SW 1271 (cell line): Measurements from ENCODE around the gene TGFB2.

Experiments
- DNase-seq, 2 experiments: peaks; one replicate each; lab custom pipeline; 2025; lab: John Stamatoyannopoulos, UW

TGFB2 gene

DNA sequence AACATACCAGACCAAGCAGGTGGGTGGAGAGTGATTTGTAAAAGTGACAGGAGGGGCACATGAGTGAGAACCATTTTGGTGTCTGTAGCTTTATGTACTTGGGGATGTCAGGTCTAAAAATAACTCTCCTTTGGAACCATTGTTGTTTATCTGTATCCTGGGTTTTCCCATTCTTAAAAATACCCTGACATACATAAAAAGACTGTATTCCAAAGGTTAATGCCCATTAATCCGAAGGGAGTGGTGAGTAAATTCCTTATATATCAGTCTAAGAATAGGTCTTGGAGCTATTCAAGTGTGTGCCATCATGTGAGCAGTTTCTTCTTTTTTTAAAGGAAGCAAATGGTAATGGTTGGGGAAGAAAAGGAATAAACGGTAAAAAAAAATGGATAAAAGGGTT, 117.5 kb downstream of the TGFB2 start:
- DNase-seq: no peak

DNA sequence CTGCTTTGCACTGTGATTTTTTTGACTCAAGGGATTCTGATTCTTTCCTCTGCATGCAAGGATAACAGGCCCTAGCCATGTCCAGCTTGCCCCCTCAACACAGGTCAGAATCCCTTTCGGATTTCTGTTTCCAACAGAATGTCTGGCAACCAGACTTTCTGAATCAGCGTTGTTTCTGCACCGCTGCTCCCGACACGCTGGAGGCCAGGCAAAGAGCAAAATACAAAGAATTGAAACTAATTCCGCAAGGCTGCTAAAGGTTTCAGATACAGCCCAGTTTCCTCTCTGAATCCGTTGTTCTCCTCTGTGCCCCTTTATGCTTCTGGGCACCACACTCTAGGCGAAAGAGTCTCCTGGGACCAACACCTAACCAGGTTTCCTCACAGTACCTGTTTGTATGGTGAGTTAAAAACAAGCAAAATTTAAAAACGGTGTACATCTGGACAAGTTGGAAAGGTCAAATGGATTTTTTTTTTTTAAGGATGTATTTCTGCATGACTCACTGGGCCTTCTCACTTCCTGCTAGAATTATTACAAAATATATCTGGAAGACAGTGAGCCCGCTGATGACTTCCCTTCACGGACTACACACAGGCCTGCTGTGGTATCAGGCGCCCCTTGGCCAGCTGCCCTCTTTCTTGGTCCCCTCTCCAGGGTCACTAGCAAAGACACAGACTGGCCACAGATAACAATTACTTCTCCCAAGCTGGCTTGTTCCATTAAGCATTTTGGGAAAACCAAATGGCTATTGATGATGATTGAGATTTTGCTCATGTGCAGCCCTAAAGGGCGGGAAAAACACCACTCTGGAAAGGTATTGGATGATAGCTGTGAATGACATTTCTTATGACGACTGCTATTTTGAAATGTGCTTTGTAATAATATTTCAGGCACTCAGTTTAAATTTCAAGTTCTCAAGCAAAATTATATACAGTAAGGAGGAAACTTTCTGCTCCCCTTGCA, 118.3 kb downstream of the TGFB2 start:
- DNase-seq: peak in 1 of 2 experiments; percentile 58

DNA sequence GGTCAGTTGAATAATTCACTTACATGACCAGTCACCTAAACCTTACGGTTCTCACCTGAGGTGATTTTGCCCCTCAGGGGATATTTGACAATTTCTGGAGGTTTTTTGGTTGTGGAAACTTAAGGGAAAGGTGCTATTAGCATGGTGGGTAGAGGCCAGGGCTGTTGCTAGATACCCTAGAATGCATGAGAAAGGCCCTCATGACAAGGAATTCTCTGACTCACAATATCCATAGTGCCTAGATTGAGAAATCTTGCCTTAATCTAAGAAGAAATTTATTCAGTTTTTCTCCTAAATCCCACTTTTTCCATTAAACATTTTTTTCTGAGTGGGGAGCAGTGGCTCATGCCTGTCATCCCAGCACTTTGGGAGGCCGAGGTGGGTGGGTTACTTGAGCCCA, 119.7 kb downstream of the TGFB2 start:
- DNase-seq: no peak

DNA sequence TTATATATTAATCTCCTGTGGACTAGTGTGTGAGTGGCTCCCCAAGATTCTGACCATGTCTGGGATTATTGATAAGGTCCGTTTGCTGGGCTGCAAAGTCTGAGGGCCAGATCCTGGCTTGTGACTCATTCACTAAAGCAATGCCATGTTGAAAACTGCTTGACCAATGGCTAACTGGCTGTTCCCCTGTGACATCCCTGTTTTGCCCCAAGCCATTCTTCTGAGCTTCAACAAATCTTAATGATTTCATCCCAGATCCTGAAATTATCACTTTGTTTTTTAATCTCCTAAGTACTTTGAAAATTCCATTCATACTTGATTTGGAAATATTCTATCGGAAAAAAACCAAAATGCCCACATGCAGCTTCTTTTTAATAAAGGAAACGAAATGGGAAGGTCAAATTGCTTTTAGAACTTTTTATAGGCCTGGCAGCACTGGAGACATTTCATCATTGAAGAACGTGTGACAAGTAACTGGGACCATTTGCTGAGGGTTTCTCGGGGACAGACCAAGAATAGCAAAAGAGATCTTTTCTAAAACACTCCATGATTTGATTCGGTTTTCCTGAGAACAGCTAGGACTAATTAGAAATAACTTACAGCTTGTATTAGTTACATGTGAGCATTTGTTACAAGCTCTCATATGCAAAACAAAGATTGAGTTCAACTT, 121.3 kb downstream of the TGFB2 start:
- no peak for DNase-seq

DNA sequence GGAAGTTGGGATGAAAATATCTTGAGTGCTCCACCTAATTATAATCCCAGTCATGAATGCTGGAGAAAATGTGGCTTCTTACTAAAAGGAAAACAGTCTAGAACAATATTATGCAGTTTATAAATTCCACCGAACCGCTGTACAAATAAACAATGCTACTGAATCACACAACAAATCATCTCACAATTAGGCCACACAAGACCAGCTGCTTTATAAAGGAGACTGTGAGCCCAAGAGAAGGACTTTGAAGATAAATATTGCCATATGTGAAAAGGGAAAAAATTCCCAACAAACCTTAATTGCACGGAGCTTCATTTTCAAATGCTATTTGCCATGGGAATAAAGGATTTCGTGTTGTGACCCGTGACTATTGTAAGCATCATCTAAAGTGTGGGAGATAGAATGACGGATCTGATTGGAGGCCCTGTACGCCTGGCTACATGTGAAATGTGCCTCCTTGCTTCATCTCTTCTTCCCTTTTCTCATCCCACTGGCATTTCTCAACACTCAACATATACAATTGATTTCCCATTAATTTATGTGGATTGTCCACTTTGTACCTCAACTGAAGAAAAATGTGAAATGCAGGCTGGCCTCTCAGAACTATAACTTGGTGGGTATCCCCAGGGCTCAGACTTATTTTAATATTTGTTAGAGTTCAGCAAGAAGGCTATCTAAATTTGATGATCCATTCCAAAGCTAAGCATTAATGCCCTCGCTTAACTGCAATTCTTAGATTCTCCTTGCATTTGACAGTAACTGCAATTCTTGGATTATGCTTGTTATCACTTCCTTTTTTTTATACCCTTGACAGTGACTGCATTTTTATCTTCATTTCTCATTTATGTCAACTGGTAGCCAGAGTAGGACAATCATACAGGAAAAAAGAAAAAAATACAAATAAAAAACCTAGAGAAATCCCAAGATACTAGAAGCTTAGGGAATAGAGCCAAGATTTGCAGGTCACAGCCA, 122.3 kb downstream of the TGFB2 start:
- DNase-seq: no peak

DNA sequence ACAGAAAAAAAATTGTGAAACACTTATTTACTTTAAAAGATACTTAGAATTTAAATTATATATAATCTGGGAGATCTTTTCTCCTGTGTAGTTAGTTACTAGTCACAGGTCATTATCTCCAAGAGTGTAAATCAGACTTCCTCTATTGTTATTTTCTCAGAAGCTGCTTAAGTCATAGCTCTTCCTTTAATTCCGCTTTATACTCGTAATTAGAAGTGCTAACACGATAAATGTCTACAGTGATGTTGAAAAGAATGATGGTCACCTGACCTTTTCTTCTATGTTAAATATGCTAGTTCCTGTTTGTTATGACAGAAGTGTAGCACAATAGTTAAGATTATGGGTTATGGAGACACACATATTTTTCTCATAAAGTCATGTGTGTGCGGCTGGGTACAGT, 123.6 kb downstream of the TGFB2 start:
- DNase-seq: no peak

DNA sequence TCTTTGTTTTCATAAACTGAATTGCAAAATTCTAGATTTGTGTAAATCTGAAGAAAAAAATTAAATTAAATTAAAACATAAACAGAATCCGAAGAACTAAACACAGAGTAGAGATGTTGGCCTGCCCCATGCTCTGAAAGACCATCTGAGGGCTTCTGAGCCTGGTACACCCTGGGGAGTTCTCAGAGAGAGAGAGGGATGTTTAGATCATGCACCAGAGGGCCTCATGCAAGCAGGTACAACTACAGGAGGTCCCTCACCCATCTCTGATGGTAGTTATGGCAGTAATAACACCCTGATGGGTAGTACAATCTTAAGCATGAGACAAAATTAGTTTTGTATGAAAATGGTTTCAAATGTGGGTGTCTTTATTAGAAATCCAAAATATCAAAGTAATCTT, 127.7 kb downstream of the TGFB2 start:
- no peak for DNase-seq

DNA sequence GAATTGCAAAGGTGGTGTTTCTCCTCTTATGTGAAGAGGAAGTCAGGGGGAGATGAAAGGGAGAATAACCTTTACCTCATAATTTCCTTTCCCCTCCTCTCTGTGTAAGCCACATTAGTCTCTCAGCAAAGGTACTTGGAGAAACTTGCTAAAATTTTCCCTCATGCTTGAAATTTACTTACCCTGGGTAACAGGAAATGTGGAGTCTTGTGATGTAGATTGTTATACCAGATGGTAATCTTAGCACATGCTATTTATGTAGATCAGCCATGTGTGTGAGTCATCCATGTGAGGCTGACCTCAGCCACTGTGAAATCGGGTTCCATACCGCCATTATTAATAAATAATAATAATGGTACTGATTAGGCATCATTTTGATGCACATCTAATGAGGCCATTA, 128.4 kb downstream of the TGFB2 start:
- DNase-seq: no peak

DNA sequence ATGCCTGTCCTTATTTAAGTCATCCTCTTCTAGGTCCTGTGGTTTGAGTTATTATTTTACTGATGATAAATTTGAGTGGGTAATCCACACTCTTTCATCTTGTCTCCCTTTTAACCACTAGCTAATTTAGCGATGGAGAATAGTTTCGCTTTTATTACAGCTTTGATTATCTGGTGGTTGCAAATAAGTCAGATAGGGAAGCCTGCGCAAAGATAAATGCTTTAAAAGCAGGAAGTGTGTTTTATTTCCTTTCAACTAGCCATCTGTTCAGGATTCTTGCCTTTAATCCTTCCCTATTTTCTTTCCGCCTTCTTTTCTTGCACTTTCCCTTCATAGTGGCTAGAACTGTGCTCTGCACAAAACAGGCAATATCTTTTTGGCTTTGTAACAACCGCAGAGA, 129.0 kb downstream of the TGFB2 start:
- DNase-seq: no peak

DNA sequence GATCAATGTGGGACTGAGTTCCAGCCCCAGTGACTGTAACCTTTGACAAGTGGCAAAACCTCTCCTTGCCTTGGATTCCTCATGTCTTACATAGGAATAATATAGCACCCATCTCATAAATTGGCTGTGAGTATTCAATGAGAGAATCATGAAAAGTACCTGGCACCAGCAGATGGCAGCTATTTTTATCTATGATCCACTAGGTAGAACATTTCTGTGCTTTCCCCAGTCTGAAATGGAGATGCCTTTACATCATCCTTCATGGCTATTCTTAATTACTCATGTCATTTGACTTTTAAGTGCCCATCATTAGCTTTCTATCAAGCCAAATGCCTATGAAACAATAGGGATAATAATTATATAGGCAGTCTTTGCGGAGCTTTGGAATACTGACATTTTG, 130.1 kb downstream of the TGFB2 start:
- peak in 1 of 2 experiments; percentile 9 for DNase-seq

DNA sequence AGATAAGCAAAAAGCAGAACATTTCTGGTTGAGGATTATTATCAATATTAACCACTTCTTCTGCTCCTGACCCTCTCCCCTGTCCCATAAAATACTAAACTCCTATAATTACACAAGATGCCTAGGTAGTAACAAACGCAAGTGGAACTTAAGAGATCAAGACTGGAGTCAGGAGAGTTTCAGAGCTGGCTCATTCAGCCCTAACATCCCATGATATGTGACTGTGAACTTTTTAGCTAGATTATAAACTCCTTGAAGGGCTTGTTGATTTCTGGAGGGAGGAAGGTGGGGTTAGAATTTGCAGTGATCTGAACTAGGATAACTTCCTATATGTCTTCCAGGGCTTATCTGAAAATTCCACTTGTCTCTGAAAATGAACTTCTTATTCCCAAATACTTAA, 130.6 kb downstream of the TGFB2 start:
- no peak for DNase-seq

DNA sequence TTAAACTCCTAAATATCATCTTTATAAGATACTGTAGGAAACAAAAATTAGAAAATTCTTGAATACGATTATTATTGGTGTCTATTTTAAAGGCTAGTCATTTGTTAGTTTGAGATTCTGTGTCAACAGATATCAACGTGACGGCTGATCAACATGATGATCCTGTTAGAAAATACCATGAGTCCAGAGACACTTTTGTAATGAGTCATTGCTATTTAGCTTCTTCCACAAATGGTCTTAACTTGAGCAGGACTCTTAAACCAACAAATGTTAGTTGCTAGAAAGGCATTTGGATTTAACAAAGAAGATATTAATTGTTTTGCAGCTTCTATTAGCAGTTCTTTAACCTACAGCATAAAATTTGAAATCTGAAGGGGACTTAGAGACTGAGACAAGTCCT, 131.2 kb downstream of the TGFB2 start:
- DNase-seq: peak; percentile 18 to 56

DNA sequence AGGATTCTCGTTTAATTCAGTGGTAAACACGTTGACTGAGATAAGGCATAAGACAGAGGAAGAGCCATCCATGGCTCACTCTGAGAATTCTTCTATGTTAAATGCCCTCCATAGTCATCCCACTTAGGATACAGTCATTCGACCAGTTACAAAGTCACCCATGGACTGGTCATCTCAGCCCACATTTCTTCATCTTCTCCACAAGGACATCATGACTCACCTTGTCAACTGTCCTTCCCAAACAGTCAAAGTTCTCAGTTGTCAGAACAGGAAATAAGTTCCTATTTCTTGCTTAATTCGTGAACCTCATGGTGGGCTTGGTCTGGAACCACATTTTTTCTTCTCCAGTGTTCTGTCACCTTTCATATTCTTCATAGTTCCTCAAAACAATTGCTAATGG, 133.2 kb downstream of the TGFB2 start:
- no peak for DNase-seq

DNA sequence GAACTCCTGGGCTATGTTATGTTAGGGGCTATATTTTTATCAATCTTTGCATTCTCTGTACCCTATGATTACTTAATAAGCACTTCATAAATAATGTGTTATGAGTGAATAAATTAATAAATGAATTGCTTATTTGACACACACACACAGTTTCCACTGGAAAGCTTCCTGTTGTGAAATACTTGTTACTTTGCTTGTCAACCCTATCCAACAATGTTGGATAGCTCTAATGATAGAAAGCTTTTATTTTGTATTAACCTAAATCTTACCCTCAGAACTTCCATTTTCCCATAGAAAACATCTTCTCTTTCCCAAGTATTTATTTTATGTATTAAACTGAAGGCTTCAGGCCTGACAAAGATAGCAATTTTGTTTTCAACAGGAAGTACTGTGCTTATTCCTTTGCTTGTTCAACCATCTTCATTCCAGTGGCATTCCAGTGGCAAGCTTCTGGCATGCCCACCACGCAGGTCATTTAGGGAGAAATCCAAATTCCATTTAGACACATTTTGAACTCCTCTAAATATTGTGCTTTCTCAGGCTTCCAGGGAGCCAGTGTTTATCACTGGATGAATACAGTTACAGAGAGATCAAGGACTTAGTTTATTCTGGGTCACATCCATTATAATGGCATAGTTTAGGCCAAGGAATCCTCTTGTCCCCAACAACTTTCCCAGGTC, 134.4 kb downstream of the TGFB2 start:
- DNase-seq: peak in 1 of 2 experiments; percentile 21

DNA sequence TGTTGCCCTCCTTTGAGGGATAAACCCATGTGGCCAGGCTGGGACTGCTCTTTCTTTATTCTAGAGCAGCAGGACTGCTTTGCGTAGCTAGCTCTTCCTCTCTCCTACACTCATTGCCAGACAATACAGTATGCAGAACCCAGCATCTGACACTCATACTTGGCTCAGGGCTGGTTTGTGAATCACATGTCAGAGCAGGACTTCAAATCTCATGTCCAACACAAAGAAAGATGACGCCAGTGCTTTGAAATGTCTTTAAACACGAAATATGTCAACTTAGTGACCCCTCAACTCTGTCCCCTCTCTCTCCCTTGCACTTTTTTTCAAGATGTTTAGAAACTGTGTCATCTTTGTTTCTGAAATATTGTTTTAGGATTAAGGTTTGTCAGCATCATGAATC, 135.0 kb downstream of the TGFB2 start:
- DNase-seq: no peak

DNA sequence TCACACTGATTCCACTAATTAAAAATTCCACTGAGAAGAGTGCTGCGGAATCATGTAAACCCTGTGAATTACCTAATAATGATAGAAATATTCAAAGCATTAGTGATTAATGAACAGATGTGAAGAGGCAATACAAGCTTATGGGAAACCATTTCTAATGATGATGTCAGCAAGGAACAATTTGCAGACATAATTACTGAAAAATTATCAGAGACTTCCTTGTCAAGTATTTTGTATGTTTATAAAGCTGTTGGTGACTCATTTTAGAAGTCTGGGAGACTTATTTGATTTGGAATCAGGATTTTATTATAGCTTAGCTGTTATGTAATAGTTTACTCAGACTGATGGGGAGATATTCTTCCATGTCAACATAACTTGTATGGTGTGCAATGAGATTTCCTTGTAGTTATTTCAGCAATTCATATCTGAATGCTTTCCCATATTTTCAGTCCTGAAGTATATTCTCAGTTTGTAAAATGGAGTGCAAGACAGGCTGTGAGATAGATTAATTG, 135.5 kb downstream of the TGFB2 start:
- peak in 1 of 2 experiments; percentile 28 for DNase-seq

DNA sequence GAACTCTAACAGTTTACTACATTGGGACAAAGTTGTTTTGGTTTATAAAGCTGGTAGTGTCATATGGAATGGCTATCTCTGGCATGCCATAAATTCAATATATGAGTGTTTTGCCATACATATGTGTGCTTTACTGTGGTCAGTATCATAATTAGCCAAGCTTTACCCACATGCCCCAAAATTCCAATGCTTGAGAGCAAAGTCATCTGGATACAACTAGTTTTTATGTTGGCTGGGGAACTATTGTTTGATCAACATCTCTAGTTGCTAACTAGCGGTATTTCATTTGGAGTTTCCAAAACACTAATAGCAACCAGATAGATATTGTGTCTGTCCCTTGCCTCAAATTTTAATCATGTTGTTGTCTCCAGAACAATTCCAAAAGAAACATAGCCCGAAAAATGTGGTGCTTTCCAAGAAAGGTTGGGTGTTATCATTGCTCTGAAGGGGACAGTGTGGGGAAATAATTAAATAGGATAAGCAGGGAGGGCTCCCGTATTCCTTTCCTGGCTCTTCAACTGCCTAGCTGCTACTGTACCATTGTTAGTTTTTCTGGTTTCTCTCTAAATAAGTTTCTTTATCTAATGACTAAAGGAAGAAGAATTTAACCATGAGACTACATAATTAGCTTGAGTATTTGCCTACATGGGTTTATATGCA, 136.1 kb downstream of the TGFB2 start:
- DNase-seq: no peak

DNA sequence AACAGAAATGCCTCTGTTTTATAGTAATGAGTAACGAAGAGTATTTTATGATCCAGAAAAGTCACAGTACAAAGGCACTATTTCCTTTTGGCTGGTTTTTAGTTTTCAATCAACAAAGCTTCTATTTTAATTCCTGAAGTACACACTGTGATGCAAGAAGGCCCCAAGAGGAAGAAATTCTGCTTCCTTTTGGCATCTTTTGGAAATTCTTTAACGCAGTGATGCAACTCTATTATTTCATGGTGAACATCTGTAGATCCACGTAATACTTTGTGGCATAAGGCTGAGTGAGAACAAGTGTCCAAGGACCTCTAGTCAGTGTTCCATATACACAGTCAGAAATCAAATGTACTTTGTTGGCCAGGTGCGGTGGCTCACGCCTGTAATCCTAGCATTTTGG, 137.5 kb downstream of the TGFB2 start:
- DNase-seq: no peak

DNA sequence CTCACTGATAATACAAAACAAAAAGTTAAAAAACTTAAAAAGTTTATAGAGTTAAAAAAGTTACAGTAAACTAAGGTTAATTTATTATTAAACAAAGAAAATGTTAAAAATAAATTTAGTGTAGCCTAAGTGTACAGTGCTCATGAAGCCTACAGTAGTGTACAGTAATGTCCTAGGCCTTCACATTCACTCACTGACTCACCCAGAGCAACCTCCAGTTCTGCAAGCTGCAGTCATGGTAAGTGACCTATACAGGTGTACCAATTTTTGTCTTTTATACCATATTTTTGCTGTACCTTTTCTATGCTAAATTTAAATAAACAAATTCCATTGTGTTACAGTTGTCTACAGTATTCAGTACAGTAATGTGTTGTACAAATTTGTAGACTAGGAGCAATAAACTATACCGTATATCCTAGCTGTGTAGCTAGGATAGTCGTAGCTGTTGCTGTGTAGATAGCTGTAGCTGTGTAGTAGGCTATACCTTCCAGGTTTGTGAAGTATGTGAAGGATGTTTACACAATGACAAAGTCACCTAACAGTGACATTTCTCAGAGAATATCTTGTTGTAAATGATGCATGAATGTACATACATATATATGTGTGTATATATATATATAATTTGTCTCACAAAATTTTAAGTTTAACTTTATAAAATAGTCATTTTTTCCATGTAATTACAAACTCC, 140.2 kb downstream of the TGFB2 start:
- no peak for DNase-seq

DNA sequence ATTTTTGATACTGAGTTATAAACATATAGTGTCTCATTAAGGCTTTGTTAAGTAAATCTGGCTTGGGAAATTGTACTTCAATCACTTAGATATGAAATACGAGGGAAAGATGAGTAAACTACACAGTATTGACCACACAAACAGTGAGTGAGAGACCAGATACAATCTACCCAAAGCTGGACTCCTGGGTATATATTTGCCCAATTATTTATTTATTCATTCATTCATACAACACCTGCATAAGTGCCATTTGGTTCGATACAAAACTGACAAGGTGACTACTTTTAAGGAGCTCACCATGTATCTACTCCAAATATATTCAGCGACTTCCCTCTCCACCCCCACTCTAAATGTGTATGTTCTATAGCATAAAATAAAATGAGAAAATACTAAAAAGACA, 143.4 kb downstream of the TGFB2 start:
- DNase-seq: no peak
